Hepatocyte (in vitro differentiated cells): Measurements from ENCODE around the gene RALGAPA2. TPM values are rescaled to one million over a fixed set of nuclear protein-coding genes. Genes with fewer than 3 reads are reported as not detected.

Experiments
- DNase-seq: peaks from one replicate; pipeline ENCODE4 v3.0.0-alpha.2; 2016; ENCODE audit warnings: low spot score
- H2AFZ ChIP-seq: fragments of 200-600 bp; sonication (generic); 2 replicates; pipeline ENCODE4 v1.6.0; 2016; ENCODE audit warnings: antibody characterized with exemption, mild to moderate bottlenecking
- H3K27ac ChIP-seq: fragments of 200-600 bp; sonication (generic); 2 replicates; pipeline ENCODE4 v1.5.1; 2016; ENCODE audit warnings: mild to moderate bottlenecking
- H3K27me3 ChIP-seq: fragments of 200-600 bp; sonication (generic); 2 replicates; pipeline ENCODE4 v1.6.1; 2016
- H3K36me3 ChIP-seq: fragments of 200-600 bp; sonication (generic); replicated peaks from 2 replicates; pipeline ENCODE4 v1.5.1; 2016; ENCODE audit warnings: low read depth; ENCODE audit not compliant: insufficient read depth
- H3K4me1 ChIP-seq: fragments of 200-600 bp; sonication (generic); 2 replicates; pipeline ENCODE4 v1.5.1; 2016; ENCODE audit warnings: mild to moderate bottlenecking, moderate library complexity; ENCODE audit not compliant: insufficient read depth
- H3K4me2 ChIP-seq: fragments of 200-600 bp; sonication (generic); 2 replicates; pipeline ENCODE4 v1.6.0; 2016
- H3K4me3 ChIP-seq: fragments of 200-600 bp; sonication (generic); 2 replicates; pipeline ENCODE4 v1.5.1; 2016; ENCODE audit warnings: mild to moderate bottlenecking
- H3K79me2 ChIP-seq: fragments of 200-600 bp; sonication (generic); 2 replicates; pipeline ENCODE4 v1.6.0; 2017; ENCODE audit warnings: mild to moderate bottlenecking
- H3K9me2 ChIP-seq: fragments of 200-600 bp; sonication (generic); replicated peaks from 2 replicates; pipeline ENCODE4 v1.6.0; 2017; ENCODE audit warnings: mild to moderate bottlenecking; ENCODE audit not compliant: insufficient read depth
- H3K9me3 ChIP-seq: fragments of 200-600 bp; sonication (generic); 2 replicates; pipeline ENCODE4 v1.5.1; 2016; ENCODE audit warnings: low read depth, mild to moderate bottlenecking
- H4K20me1 ChIP-seq: fragments of 200-600 bp; sonication (generic); 2 replicates; pipeline ENCODE4 v1.6.0; 2016; ENCODE audit warnings: mild to moderate bottlenecking; ENCODE audit not compliant: insufficient read depth, poor library complexity, severe bottlenecking
- EZH2 ChIP-seq: fragments of 200-600 bp; sonication (generic); IDR thresholded peaks from 2 replicates; pipeline ENCODE4 v1.6.1; 2016; ENCODE audit warnings: antibody characterized with exemption, mild to moderate bottlenecking, borderline replicate concordance
- EZH2phosphoT487 ChIP-seq: fragments of 200-600 bp; sonication (generic); IDR thresholded peaks from one replicate; pipeline ENCODE4 v1.6.1; 2018; ENCODE audit warnings: antibody characterized with exemption, mild to moderate bottlenecking, low read depth, moderate library complexity; ENCODE audit not compliant: unreplicated experiment, severe bottlenecking
- WGBS: methylation state at CpG from one replicate; pipeline ENCODE4 v1.1.6; 2016; ENCODE audit warnings: low lambda C conversion rate; ENCODE audit errors: missing lambda C conversion rate; 5-methylcytosine and 5-hydroxymethylcytosine counted together
- polyA plus RNA-seq: library from polyadenylated mRNA; unstranded; fragments of >200 nt; fragmentation: Nextera tagmentation; extraction: Ambion mirVana; gene quantifications from 2 replicates; pipeline ENCODE4 v1.2.1, GENCODE V29; 2016
- total RNA-seq: library from RNA; depleted of rRNA; stranded (reverse); fragments of >200 nt; gene quantifications from 2 replicates; pipeline ENCODE4 v1.2.3, GENCODE V29; 2014
- TF ChIP-seq, protein P1 (sequence below): fragments of 200-600 bp; sonication (generic); IDR thresholded peaks from 2 replicates; pipeline ENCODE4 v1.5.1; 2016; ENCODE audit warnings: antibody characterized with exemption, mild to moderate bottlenecking; ENCODE audit not compliant: poor library complexity

The RALGAPA2 gene
- total and polyA plus RNA-seq, 2 experiments from 2014 or later: 16.8 to 35.3 TPM

DNA sequence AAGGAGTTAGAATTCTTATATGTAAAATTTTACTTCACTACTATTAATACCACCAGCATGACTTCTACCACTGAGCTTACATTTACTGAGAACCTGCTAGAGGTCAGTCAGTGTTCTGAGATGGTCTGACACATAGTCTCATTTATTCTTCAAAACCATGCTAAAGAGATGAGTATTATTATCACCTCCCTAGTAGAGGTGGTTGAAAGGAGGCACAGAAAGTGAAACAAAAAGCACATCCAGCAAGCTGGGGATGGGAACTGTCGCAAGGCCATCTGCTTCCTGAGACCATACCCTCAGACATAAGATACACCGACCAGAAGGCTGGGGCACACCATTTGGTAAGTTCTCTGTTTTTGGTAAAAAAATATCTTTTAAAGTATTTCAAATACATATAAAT is 206.9 kb downstream of the RALGAPA2 start:
- H3K9me3 ChIP-seq: no peaks in the 10 kb centered on the region
- no peak overlapping the region for H2AFZ ChIP-seq
- 98% methylated on average over 2 of the region's 2 CpGs for WGBS
- no peaks in the 10 kb centered on the region for H3K36me3 ChIP-seq
- no peak overlapping the region for H3K27ac ChIP-seq
- no peak for DNase-seq
- no peaks in the 10 kb centered on the region for H4K20me1 ChIP-seq
- no peaks in the 10 kb centered on the region for H3K79me2 ChIP-seq
- no peak overlapping the region for H3K4me2 ChIP-seq
- no peaks in the 10 kb centered on the region for H3K27me3 ChIP-seq
- no peaks in the 10 kb centered on the region for H3K9me2 ChIP-seq
- H3K4me1 ChIP-seq: no peaks in the 10 kb centered on the region
- H3K4me3 ChIP-seq: no peak overlapping the region
- TF ChIP-seq EZH2 (no peak), EZH2phosphoT487 (no peak)
- TF ChIP-seq, protein P1, sequence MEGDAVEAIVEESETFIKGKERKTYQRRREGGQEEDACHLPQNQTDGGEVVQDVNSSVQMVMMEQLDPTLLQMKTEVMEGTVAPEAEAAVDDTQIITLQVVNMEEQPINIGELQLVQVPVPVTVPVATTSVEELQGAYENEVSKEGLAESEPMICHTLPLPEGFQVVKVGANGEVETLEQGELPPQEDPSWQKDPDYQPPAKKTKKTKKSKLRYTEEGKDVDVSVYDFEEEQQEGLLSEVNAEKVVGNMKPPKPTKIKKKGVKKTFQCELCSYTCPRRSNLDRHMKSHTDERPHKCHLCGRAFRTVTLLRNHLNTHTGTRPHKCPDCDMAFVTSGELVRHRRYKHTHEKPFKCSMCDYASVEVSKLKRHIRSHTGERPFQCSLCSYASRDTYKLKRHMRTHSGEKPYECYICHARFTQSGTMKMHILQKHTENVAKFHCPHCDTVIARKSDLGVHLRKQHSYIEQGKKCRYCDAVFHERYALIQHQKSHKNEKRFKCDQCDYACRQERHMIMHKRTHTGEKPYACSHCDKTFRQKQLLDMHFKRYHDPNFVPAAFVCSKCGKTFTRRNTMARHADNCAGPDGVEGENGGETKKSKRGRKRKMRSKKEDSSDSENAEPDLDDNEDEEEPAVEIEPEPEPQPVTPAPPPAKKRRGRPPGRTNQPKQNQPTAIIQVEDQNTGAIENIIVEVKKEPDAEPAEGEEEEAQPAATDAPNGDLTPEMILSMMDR: no peak

DNA sequence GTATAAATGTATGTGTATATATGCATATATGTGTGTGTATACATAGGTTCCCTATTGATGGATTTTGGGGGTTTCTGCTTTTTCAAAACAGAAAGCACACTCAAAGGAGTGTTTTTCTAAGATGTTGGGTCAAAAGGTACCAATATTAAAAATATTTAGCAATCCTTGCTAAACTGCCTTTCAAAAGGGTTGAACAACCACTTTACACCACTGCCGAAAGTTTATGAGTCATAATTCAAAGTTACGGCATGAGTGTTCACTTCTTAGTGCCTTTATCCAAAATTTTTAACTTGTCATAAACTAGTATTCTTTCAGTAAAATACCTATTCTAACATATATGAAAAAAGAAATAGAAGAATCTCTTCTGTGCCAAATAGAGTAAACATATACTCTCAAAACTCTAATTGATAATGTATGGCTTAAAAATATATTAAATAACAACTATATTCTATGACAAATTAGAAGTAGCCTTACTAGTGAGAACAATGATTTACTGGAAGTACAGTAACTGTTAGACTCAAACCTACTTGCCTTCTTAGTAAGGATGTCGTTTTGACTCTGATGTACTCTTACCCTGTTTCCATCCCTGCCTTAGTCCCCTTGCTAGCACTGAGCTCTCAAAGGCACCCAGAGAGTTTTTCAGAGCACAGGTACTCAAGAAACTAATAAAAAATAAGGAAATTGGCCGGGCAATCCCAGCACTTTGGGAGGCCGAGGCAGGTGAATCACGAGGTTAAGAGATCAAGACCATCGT is 208.5 kb downstream of the RALGAPA2 start:
- Histone ChIP-seq H3K4me2 (no peak overlapping the region), H3K9me3 (no peaks in the 10 kb centered on the region), H3K9me2 (no peaks in the 10 kb centered on the region), H3K4me3 (no peak overlapping the region), H3K79me2 (no peaks in the 10 kb centered on the region), H4K20me1 (no peaks in the 10 kb centered on the region), H2AFZ (no peak overlapping the region), H3K4me1 (peaks cover 3% of the 10 kb centered on the region), H3K27ac (no peak overlapping the region), H3K27me3 (no peaks in the 10 kb centered on the region), H3K36me3 (no peaks in the 10 kb centered on the region)
- 97% methylated on average over 7 of the region's 7 CpGs for WGBS
- no peak for TF ChIP-seq EZH2phosphoT487
- DNase-seq: no peak

DNA sequence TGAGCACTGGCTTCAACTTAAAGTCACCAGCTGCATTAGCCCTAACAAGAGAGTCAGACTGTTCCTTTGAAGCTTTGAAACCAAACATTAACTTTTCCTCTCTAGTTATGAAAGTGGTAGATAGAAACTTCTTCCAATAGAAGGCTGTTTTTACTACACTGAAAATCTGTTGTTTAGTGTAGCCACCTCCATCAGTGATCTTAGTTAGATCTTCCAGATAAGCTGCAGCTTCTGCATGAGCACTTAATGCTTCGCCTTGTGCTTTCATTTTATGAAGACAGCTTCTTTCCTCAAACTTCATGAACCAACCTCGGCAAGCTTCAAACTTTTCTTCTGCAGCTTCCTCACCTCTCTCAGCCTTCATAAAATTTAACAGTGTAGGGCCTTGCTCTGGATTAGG is 211.3 kb downstream of the RALGAPA2 start:
- no peaks in the 10 kb centered on the region for H4K20me1 ChIP-seq
- 92% methylated on average over 2 of the region's 2 CpGs for WGBS
- TF ChIP-seq EZH2phosphoT487 (no peak), EZH2 (no peak)
- TF ChIP-seq, protein P1: no peak
- no peaks in the 10 kb centered on the region for H3K9me3 ChIP-seq
- H3K4me2 ChIP-seq: no peak overlapping the region
- no peaks in the 10 kb centered on the region for H3K9me2 ChIP-seq
- no peak for DNase-seq
- no peak overlapping the region for H3K4me3 ChIP-seq
- no peaks in the 10 kb centered on the region for H3K27me3 ChIP-seq
- H3K4me1 ChIP-seq: peaks cover 6% of the 10 kb centered on the region
- no peaks in the 10 kb centered on the region for H3K79me2 ChIP-seq
- no peak overlapping the region for H3K27ac ChIP-seq
- no peaks in the 10 kb centered on the region for H3K36me3 ChIP-seq
- H2AFZ ChIP-seq: no peak overlapping the region

DNA sequence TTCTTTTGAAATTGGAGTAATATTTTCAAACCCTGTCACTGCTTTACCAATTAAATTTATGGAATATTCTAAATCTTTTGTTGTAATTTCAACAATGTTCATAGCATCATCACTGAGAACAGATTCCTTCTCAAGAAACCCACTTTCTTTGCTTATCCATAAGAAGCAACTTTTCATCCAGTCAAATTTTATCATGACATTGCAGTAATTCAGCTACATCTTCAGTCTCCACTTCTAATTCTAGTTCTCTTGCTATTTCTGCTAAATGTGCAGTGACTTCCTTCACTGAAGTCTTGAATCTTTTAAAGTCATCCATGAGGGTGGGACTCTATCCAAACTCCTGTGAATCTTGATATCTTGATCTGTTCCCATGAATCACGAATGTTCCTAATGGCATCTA is 212.1 kb downstream of the RALGAPA2 start:
- Histone ChIP-seq H3K27me3 (no peaks in the 10 kb centered on the region), H3K4me2 (no peak overlapping the region), H3K9me3 (no peaks in the 10 kb centered on the region), H3K4me1 (peaks cover 6% of the 10 kb centered on the region), H2AFZ (no peak overlapping the region), H3K79me2 (no peaks in the 10 kb centered on the region), H3K4me3 (no peak overlapping the region), H3K27ac (no peak overlapping the region), H3K36me3 (no peaks in the 10 kb centered on the region), H3K9me2 (no peaks in the 10 kb centered on the region), H4K20me1 (no peaks in the 10 kb centered on the region)
- 95% methylated on average over 1 of the region's 1 CpG for WGBS
- TF ChIP-seq EZH2phosphoT487 (no peak), EZH2 (no peak)
- TF ChIP-seq, protein P1: no peak
- DNase-seq: no peak
